Stimulated activated CD4-positive, alpha-beta T cell treated with anti-CD3 and anti-CD28 coated beads, Interleukin-12 subunit alpha, Interleukin-12 subunit beta, amount 100 ng/mL, for 4 hours (primary cell): ENCODE results near the gene RERG.

ENCODE experiments used
- DNase-seq: peaks from one replicate; pipeline ENCODE4 v3.0.0-alpha.2; 2020

The RERG gene

GRCh38 chr12:15184484-15184883 is 36.7 kb downstream of the RERG start:
- no peak for DNase-seq

- no peak for DNase-seq
Observed at GRCh38 chr12:15183821-15184220, 37.4 kb downstream of the RERG start.

- DNase-seq = no peak
Observed at GRCh38 chr12:15181017-15181683, 40.1 kb downstream of the RERG start.

- DNase-seq = no peak
Observed at GRCh38 chr12:15180325-15180724, 40.9 kb downstream of the RERG start.

- no peak for DNase-seq
Observed at GRCh38 chr12:15179672-15180071, 41.5 kb downstream of the RERG start.

- no peak for DNase-seq
Observed at GRCh38 chr12:15173142-15173541, 48.1 kb downstream of the RERG start.

- no peak for DNase-seq
Observed at GRCh38 chr12:15172060-15172822, 49.0 kb downstream of the RERG start.

GRCh38 chr12:15171012-15171655 is 50.1 kb downstream of the RERG start:
- DNase-seq = no peak

GRCh38 chr12:15168026-15168678 is 53.1 kb downstream of the RERG start:
- DNase-seq = no peak

- no peak for DNase-seq
Observed at GRCh38 chr12:15165012-15165659, 56.1 kb downstream of the RERG start.

GRCh38 chr12:15163030-15163976 is 57.9 kb downstream of the RERG start:
- DNase-seq = no peak

- DNase-seq = no peak
Observed at GRCh38 chr12:15158083-15158482, 63.1 kb downstream of the RERG start.

GRCh38 chr12:15157269-15157671 is 63.9 kb downstream of the RERG start:
- DNase-seq = no peak

GRCh38 chr12:15155271-15155670 is 65.9 kb downstream of the RERG start:
- DNase-seq = no peak

- DNase-seq = no peak
Observed at GRCh38 chr12:15154103-15154502, 67.1 kb downstream of the RERG start.

- no peak for DNase-seq
Observed at GRCh38 chr12:15152868-15153267, 68.3 kb downstream of the RERG start.

GRCh38 chr12:15152456-15152855 is 68.8 kb downstream of the RERG start:
- no peak for DNase-seq

GRCh38 chr12:15151161-15152091 is 69.8 kb downstream of the RERG start:
- no peak for DNase-seq

- DNase-seq = no peak
Observed at GRCh38 chr12:15146585-15146984, 74.6 kb downstream of the RERG start.

- no peak for DNase-seq
Observed at GRCh38 chr12:15143467-15143866, 77.8 kb downstream of the RERG start.

- no peak for DNase-seq
Observed at GRCh38 chr12:15142711-15143110, 78.5 kb downstream of the RERG start.
